GM19397 (cell line): Measurements from ENCODE around the gene UBE2O.
A peak's percentile ranks its signal among the peaks of the same experiment; 100 is the strongest.

Experiments
- ATAC-seq: cut with Tn5 transposase; IDR thresholded peaks from one replicate; pipeline ENCODE4 v1.9.1; 2021; ENCODE audit warnings: mild to moderate bottlenecking, moderate library complexity; ENCODE audit not compliant: unreplicated experiment

Gene UBE2O

DNA sequence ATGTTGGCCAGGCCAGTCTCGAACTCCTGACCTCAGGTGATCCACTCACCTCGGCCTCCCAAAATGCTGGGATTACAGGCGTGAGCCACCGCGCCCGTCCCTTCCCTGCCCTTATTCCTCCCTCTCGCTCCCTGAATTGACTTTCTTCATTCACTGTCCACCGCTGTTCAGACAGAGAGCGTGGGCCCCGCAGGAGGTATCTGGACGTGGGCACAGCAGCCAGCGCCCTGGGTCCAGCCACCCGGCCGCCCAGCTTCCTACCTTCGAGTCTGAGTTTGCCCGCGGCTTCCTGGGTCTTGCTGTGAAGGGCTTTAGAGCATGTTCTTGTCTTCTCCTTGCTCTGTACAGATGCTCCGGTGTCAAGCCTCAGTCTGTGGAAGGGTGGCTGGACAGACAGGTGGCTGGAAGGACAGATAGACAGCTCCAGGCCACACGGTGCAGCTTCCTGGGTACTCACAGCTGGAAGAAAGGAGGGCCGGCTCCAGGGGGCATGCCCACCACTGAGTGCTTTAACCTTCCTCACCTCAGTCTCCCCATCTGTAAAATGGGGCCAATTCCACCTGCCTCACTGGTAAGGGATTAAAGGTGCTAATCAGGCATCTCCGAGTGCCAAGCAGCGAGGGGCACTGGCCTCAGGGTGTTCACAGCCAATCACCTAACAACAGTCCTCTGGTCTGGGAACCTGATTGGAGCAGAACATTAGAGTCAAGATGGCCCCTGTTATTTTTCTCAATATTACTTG, 34.7 kb upstream of the UBE2O start:
- ATAC-seq, result no peak

DNA sequence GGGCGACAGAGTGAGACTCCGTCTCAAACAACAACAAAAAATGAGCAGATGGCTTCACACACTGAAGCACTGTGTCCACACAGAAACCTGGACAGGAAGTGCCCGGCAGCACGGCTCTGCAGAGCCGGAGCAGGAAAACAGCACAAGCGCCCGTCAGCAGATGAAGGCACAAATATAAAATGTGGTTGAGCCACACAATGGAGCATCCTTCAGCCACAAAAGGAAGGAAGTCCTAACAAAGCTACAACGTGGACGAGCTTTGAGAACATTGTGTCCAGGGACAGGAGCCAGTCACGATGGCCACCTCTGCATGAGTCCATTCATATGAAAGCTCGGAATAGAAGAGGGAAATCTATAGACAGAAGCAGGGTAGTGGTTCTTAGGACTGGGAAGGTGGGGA, 32.6 kb upstream of the UBE2O start:
- ATAC-seq, result no peak

DNA sequence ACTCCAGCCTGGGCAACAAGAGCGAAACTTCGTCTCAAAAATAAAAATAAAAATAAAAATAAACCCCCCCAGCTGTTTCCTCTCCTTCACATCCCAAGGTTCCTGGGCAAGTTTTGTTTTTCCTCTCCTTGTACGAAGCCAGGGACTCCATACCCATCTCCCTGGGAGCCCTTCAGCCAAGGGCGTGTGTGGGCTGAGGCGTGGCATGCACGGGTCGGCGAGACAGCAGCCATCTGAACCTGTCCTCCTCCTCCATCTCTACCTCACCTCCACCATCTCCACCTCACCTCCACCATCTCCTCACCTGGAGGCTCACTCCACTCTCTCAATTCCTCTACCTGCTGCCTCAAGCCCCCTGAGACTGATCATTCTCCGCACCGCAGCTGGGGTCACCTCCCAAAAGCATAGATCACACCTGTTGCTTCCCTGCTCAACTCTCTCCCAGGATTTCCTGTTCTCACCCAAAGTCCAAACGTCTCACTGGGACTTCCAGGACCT, 31.3 kb upstream of the UBE2O start:
- no peak for ATAC-seq

DNA sequence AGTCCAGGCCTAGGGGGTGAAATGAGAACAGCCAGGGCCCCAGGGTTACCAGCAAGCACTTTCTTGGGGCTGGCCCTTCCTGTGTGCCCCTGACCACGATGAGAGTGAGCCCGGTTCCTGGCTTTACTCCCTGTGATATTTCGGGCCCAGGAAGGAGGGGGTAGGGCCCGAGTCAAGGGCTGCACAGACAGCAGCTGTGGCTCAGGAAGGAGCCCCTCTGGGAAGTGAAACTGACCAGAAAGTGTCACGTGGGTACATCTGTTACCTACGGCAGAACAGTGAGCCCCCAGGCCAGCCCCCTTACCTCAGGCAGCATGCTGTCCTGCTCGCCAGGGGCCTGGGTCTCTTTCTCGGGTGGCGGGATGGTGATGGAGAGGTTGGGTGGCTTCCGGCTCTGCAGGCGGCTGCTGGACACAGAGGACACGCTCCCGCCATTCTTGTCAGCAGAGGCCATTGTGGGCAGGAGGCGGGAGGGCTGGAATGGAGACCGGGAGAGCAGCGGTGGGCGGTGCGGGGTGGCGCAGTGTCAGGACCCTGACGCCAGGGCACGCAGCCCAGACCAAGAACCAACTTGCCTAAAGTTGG, 28.2 kb upstream of the UBE2O start:
- ATAC-seq, result peak; percentile 69

DNA sequence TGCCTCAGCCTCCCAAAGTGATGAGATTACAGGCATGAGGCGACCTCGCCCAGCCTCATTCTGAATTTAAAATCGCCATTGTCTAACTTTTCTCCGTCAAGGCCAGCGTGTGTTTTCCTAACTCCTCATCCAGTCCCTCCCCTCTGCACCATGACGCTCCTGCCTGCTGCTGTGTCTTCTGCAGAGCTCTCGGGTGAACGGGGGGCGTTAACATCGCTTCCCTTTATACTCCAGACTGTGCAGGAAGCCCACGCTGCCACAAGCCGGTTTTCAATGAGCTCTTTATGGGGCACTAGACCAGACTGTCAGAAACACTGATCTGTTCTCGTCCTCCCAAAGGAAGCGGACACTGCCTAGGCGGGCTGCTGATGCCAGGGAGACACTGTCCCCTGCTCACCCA, 27.7 kb upstream of the UBE2O start:
- no peak for ATAC-seq

DNA sequence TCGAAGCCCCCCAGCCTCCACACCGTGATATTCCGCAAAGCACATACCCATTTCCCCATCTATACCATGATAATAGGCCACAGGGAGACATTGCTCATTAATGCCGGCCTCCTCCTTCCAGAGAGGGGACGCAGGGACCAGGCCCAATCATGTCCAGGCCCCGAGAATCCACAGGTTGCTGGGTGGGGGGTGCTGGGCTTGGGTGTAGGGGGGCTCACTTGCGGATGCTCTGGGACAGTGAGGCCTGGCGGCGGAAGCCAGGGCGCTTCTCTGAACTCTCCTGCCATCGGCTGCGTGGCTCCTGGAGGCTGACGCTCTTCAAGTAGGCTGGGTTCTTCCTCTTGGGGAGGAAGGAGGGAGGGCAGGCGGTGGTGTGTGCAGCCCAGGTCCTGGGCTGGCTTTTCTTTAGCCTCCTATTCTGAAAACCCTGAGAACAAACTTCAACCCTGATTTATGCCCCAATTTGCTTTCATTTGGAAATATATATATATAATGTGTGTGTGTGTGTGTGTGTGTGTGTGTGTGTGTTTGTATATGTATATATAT, 26.6 kb upstream of the UBE2O start:
- no peak for ATAC-seq

DNA sequence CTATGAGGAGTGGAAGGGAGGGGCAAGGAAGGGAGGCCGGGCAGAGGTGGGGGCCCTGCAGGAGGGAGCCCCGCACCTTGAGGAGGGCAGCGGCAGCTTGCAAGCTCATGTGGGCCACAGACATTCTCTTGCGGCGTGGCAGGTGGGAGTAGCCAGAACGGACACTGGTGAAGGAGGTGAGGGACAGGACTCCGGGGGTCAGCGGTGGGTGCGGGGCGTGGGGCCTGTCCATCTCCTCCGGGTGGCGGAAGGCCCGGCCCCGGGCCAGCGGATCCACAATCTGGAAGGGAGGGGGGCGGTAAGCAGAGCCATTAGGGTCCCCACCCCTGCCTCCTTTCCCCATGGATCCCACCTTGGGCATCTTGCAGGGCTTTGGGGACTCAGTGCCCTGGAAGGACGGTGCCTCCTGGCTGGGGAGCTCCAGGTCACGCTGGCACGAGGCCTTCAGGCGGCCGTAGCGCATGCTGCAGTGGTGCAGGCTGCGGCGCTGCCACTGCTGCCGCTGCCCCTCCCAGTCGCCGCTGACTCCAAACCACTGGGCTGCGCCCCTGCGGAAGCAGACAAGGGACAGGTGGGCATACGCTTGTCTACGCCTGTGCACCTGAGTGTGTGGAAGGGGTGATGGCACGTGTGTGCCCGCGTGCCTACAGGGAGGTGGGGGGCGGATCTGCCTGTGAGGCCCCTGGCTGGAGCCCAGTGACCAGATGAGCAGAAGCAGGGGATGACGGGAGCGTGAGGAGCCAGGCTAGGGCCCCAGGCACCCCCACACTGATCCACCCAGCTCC, 26.0 kb upstream of the UBE2O start:
- no peak for ATAC-seq

DNA sequence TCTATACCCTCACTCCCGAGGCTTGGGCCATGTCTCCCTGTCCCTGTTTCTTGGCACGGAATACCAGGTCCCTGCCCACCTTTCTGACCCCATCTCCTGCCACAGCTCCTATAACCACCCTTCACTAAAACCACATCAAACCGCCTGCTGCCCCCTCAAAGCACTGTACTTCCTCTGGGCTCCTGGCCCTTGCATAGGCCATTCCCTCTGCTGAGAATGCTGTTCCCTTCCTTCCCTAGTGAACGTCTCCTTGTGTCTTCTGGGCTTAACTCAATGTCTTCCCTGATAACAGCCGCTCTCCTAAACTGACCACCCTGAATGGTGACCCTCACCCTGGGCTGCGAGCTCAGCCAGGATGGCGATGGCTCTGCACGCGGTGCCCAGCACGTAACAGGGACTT, 25.1 kb upstream of the UBE2O start:
- no peak for ATAC-seq

DNA sequence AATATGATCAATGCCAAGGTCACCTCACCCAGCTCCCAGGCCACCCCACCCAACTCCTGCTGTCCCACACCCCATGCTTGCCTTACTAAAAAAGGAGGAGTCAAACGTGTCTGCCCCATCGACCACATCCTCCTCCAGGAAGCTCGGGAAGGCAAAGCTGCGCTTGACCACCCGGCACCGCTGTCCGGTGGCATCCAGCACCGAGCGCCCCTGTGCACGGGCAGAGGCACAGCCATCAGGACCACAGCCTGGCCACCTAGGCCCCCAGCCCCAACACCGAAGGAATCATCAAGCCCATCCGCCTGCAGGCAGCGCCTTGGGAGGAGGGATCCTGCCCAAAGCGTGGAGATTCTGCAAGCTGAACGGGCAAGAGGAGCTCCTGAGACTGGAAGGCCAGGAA, 24.6 kb upstream of the UBE2O start:
- ATAC-seq, result no peak

DNA sequence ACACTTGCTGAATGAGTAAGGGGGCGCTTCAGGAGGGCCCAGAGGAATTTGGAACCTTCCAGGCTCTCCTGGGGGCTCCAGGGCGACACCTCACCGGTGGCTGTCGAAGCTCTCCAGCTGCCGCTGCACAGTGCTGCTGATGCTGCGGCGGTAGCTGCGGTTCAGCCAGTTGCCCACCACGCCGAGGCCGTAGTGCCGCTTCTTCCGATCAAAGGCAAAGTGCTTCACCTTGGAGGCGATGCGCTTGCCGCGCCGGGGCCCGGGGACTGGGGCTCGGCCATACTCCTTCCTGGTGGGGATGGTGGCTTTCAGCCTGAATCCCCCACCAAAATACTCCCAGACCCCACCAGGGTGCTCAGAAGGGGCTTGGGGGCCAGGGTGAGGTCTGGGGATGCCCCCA, 23.8 kb upstream of the UBE2O start:
- no peak for ATAC-seq

DNA sequence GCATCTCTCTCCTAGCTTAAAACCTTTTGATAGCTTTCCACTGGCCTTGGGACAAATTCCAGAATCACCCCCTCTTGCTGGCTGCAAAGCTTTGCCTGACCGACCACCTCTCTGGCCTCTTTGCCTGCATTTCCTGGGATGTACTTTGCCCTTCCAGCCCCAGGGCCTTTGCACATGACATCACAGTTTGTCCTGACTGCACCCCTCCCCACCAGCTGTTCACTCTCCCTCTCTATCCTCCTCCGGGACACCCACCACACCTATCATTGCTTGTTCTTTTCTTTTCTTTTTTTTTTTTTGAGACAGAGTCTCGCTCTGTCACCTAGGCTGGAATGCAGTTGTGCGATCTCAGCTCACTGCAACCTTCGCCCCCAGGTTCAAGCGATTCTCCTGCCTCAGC, 22.4 kb upstream of the UBE2O start:
- no peak for ATAC-seq

DNA sequence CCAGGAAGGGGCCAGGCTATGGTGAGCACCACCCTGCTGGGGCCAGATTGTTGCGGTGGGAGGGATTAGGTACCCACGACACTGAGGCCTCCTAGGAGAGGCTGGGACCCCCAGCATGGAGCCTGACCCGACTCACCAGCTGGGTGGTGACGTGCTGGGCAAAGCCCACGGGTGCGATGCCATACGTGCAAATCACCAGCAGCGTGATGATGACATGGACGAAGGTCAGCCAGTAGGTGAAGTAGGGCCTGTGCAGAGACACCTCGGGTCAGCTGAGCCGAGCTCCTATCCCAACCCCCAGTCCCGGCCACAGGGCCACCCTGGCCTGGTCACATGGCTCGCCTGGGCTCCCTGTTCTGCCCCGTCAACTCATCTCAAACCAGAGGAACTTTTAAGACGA, 21.9 kb upstream of the UBE2O start:
- no peak for ATAC-seq

DNA sequence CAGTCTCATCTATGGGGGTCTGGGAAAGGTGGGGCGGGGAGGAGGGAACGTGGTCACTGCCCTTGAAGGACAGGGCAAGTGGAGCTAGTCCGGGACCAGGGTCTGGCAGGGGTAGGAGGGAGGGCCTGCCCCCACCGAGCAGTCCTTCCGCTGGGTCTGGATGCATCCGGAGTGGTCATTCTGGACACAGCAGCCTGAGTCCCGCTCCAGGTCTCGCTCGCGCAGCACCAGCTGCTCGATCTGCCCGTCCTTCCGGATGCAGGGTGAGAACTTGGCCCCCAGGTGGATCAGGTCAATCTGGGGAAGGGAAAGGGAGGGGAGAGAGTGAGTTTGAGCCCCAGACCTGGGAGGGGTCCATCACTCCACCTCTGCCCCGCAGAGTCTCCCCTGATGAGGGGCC, 21.3 kb upstream of the UBE2O start:
- no peak for ATAC-seq

DNA sequence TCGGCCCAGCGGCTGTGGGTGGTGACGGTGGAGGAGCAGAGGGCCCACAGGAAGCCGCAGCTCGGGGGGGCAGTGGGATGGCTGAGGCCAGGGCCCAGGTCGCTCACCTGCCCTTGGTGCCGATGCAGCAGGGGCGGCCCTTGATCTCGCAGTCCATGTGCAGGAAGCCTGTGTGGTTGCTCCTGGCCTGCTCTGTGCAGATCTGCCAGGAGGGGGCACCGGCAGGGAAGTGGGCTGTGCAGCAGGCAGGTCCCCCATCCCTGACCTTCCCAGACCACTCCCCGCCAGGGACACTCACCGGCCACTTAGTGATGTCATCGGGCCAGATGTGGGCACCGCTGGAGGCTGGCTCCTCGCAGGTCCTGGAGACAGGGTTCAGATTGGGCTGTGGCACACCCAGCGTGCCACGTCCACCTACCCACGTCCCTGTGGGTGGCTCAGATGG, 20.6 kb upstream of the UBE2O start:
- ATAC-seq, result no peak

DNA sequence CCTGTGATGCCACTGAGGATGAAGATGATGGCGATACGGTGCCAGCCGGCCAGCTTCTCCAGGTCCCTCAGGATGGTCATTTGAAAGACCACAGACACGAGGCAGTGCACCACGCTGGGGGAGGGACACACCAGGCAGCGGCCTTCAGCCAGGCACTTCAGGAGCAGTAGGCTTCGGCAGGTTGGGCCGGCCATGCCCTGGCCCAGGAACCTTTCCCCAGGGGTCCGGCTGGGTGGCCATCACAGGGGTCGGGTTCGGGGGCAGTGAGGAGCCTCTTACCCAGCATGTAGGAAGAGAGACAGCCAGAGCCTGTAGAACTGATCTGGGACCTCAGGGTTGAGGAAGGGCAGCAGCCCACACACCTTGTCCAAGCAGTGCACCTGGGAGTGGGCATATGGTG, 19.8 kb upstream of the UBE2O start:
- ATAC-seq, result no peak

DNA sequence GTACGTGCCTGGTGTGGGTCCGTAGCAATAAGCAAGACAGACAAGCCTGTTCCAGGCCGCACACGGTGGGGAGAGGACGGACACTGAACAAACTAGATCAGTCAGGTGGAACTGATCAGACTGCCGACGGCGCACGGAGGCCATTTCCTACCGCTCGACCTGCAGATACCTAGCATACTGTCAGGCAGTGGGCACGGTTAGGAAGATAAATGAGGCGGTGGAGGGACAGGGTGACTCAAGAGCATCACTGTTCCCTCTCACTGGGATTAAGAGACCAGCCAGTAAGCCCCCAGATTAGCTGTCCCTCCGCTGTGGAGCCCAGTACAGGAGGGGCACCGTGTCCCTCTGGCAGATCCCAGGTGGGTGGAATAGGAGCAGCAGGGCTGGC, 19.3 kb upstream of the UBE2O start:
- ATAC-seq, result no peak

DNA sequence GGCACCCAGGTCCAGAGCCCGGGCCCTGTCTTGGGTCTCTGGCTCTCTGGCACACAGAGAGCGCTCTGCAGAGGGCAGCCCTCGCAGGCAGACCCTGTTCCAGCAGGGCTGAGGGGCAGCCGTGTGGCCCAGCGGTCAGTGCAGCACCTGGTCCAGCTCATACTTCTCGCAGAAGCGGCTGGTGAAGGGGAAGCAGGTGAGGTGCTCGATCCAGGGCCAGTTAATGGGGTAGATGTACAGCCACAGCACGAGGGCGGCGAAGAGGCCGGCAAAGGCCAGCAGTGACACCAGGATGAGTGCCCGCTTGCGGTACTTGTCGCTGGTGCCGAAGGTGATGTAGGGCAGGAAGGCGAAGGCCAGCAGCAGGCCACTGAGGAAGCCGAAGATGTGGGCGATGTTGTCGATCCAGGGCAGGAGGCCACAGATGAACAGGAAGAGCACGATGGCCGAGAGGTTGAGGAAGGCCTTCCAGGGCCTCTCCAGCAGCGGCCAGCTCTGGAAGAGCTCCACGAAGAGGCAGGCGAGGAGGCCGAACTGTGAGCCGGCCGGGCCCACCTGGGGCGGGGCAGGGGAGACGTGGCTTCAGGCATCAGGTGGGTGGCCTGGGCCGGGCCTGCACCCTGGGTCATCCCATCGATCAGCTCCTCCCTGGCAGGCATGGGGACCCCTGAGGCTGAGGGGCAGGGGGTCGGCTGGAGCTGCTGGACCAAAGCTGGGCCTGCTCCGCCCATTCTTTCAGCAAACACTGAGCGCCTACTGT, 18.7 kb upstream of the UBE2O start:
- no peak for ATAC-seq

DNA sequence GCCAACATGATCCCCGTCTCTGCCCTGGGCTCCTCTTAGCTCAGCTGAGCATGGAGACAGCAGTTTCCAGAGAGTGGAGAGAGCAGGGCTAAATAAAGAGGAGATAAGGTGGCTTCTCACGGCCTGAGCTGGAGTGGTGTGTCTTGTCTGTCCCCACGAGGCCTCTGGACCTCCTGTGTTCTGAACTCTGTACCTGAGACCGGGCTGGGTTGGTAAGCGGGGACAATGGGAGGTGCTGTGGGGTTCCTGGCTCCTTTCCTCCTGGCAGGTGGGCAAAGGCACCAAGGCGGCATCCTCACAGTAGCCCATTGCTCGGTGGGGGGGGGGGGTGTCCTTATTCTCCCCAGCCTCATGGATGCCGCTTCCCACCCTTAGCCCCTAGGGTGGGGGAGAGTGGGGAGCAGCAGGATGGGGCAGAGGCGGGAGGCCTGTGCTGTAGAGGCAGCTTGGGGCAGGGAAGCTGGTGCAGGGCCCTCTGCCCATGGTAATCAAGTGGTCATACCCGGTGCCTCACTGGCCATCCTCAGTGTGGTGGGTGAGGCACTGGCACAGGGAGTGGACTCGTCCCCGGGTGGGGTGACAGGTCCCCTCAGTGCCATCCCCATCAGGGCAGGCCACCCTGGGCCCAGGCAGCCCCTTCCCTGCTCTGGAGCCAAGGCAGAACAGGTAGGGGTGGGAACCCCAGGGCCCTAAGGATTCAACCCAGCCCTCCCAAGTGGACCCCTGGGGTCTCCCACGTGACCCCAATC, 17.2 kb upstream of the UBE2O start:
- no peak for ATAC-seq

DNA sequence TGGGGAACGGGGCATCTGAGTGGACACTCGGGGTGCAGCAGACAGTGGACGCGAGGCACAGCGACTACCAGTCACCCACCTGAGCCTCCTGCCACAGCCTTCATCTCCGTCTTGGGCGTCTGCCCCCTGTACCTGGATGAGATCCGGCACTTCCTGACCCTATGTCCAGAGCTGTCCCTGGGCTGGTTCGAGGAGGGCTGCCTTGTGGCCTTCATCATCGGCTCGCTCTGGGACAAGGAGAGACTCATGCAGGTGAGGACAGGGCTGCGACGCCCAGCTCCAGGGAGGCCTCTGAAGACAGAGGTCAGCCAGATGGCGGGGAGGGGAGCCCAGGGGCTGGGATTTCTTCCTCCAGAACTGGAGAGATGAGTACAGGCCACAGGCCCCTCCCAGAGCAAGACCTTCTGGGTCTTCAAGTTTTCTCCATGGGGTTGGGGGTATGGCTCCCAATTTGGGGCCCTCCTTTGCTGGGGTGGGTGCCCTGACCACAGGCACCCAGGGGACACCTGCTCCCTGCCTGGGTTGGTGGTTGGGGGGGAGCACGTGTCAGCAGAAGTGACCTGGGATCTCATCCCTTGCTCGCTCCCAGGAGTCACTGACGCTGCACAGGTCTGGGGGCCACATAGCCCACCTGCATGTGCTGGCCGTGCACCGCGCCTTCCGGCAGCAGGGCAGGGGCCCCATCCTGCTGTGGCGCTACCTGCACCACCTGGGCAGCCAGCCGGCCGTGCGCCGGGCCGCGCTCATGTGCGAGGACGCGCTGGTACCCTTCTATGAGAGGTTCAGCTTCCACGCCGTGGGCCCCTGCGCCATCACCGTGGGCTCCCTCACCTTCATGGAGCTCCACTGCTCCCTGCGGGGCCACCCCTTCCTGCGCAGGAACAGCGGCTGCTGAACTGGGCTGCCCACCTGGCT, 16.4 kb upstream of the UBE2O start:
- no peak for ATAC-seq
